ENCODE data around the gene ARRB2.
A peak's percentile ranks its signal among the peaks of the same experiment; 100 is the strongest.
"Not testable (repeated sequence)": the region's sequence is repeated elsewhere in the genome, so short reads cannot be mapped to it uniquely, and the experiment has no call there.

The ARRB2 gene

GRCh38 chr17:4709794-4710692, at the start of gene ARRB2:
TSS of gene ARRB2 (plus strand) at chr17:4710632. CDS start at chr17:4710722, 90 bp downstream.
- peak; percentile 92 for FAIRE-seq

- no peak for FAIRE-seq
Measured at GRCh38 chr17:4663711-4664110, 46.7 kb upstream of the ARRB2 start.

- no peak for FAIRE-seq
Measured at GRCh38 chr17:4664230-4664629, 46.2 kb upstream of the ARRB2 start.

- no peak for FAIRE-seq
Measured at GRCh38 chr17:4665027-4665426, 45.4 kb upstream of the ARRB2 start.

GRCh38 chr17:4666296-4666695, 44.1 kb upstream of the ARRB2 start:
- FAIRE-seq: no peak

- no peak for FAIRE-seq
Measured at GRCh38 chr17:4667166-4667565, 43.3 kb upstream of the ARRB2 start.

GRCh38 chr17:4672055-4672630, 38.3 kb upstream of the ARRB2 start:
- FAIRE-seq: no peak

- FAIRE-seq: no peak
Measured at GRCh38 chr17:4672751-4673150, 37.7 kb upstream of the ARRB2 start.

- no peak for FAIRE-seq
Measured at GRCh38 chr17:4673169-4673568, 37.3 kb upstream of the ARRB2 start.

GRCh38 chr17:4673986-4674684, 36.3 kb upstream of the ARRB2 start:
- FAIRE-seq: no peak

GRCh38 chr17:4674685-4674998, 35.8 kb upstream of the ARRB2 start:
- no peak for FAIRE-seq

- no peak for FAIRE-seq
Measured at GRCh38 chr17:4675791-4676190, 34.6 kb upstream of the ARRB2 start.

- FAIRE-seq: no peak
Measured at GRCh38 chr17:4676791-4677190, 33.6 kb upstream of the ARRB2 start.

- FAIRE-seq: no peak
Measured at GRCh38 chr17:4678448-4679026, 31.9 kb upstream of the ARRB2 start.

GRCh38 chr17:4679658-4680057, 30.8 kb upstream of the ARRB2 start:
- FAIRE-seq: no peak

- not testable (repeated sequence) for FAIRE-seq
Measured at GRCh38 chr17:4683739-4684138, 26.7 kb upstream of the ARRB2 start.

- not testable (repeated sequence) for FAIRE-seq
Measured at GRCh38 chr17:4689872-4690271, 20.6 kb upstream of the ARRB2 start.

GRCh38 chr17:4690745-4691144, 19.7 kb upstream of the ARRB2 start:
- no peak for FAIRE-seq

GRCh38 chr17:4691686-4692085, 18.7 kb upstream of the ARRB2 start:
- no peak for FAIRE-seq

- no peak for FAIRE-seq
Measured at GRCh38 chr17:4693416-4693815, 17.0 kb upstream of the ARRB2 start.

GRCh38 chr17:4696437-4696805, 14.0 kb upstream of the ARRB2 start:
- FAIRE-seq: no peak

GRCh38 chr17:4699401-4700056, 10.9 kb upstream of the ARRB2 start:
- not testable (repeated sequence) for FAIRE-seq

GRCh38 chr17:4701116-4701515, 9.3 kb upstream of the ARRB2 start:
- FAIRE-seq: no peak
